ENCODE data around the gene ADGRL2. TPM values are rescaled to one million over a fixed set of nuclear protein-coding genes. Genes with fewer than 3 reads are reported as not detected.

The ADGRL2 gene
- total and polyA plus RNA-seq, 2 donors = 12.1 to 18.9 TPM

- no peak overlapping the region for H3K27ac ChIP-seq (ENCODE audit: low read depth in 1 of 2, low read length in 1 of 2)
- WGBS = 98% methylated on average over 4 of the region's 4 CpGs
- no peaks in the 10 kb centered on the region for H3K36me3 ChIP-seq (ENCODE audit: control insufficient read depth in 2 of 2, insufficient read depth in 2 of 2, low read length in 1 of 2)
Measured at GRCh38 chr1:81929106-81929505, 128.4 kb downstream of the ADGRL2 start.

GRCh38 chr1:81936853-81937252 lies 136.1 kb downstream of the ADGRL2 start:
- Histone ChIP-seq H3K4me3 (ENCODE audit: low read length in 2 of 2) (no peak overlapping the region), H3K27me3 (ENCODE audit: control insufficient read depth in 2 of 2, insufficient read depth in 1 of 2, low read length in 1 of 2) (no peaks in the 10 kb centered on the region), H3K4me1 (ENCODE audit: control insufficient read depth in 2 of 2, insufficient read depth in 2 of 2, low read length in 2 of 2) (no peaks in the 10 kb centered on the region), H3K36me3 (ENCODE audit: control insufficient read depth in 2 of 2, insufficient read depth in 2 of 2, low read length in 1 of 2) (no peaks in the 10 kb centered on the region), H3K27ac (ENCODE audit: low read depth in 1 of 2, low read length in 1 of 2) (no peak overlapping the region), H3K9me3 (ENCODE audit: control insufficient read depth in 2 of 2, insufficient read depth in 1 of 2, low read length in 1 of 2) (no peaks in the 10 kb centered on the region)
- DNase-seq (ENCODE audit: low read depth in 6 of 9, low spot score in 9 of 9) = no peak
- WGBS = 93% methylated on average over 2 of the region's 2 CpGs

More at GRCh38 chr1:81929106-81929505, 128.4 kb downstream of the ADGRL2 start:
- Histone ChIP-seq H3K4me1 (ENCODE audit: control insufficient read depth in 2 of 2, insufficient read depth in 2 of 2, low read length in 2 of 2) (no peaks in the 10 kb centered on the region), H3K27me3 (ENCODE audit: control insufficient read depth in 2 of 2, insufficient read depth in 1 of 2, low read length in 1 of 2) (no peaks in the 10 kb centered on the region), H3K4me3 (ENCODE audit: low read length in 2 of 2) (no peak overlapping the region), H3K9me3 (ENCODE audit: control insufficient read depth in 2 of 2, insufficient read depth in 1 of 2, low read length in 1 of 2) (no peaks in the 10 kb centered on the region)
- no peak for DNase-seq (ENCODE audit: low read depth in 6 of 9, low spot score in 9 of 9)

GRCh38 chr1:81937791-81938450 lies 137.2 kb downstream of the ADGRL2 start:
- no peaks in the 10 kb centered on the region for H3K4me1 ChIP-seq (ENCODE audit: control insufficient read depth in 2 of 2, insufficient read depth in 2 of 2, low read length in 2 of 2)
- no peaks in the 10 kb centered on the region for H3K9me3 ChIP-seq (ENCODE audit: control insufficient read depth in 2 of 2, insufficient read depth in 1 of 2, low read length in 1 of 2)
- 97% methylated on average over 2 of the region's 2 CpGs for WGBS
- no peak overlapping the region for H3K4me3 ChIP-seq (ENCODE audit: low read length in 2 of 2)
- no peak overlapping the region for H3K27ac ChIP-seq (ENCODE audit: low read depth in 1 of 2, low read length in 1 of 2)
- DNase-seq (ENCODE audit: low read depth in 6 of 9, low spot score in 9 of 9) = no peak
- no peaks in the 10 kb centered on the region for H3K27me3 ChIP-seq (ENCODE audit: control insufficient read depth in 2 of 2, insufficient read depth in 1 of 2, low read length in 1 of 2)
- no peaks in the 10 kb centered on the region for H3K36me3 ChIP-seq (ENCODE audit: control insufficient read depth in 2 of 2, insufficient read depth in 2 of 2, low read length in 1 of 2)

GRCh38 chr1:81948495-81948894 lies 147.8 kb downstream of the ADGRL2 start:
- H3K4me1 ChIP-seq (ENCODE audit: control insufficient read depth in 2 of 2, insufficient read depth in 2 of 2, low read length in 2 of 2) = peaks cover 0 to 9% of the 10 kb centered on the region in 2 donors
- no peaks in the 10 kb centered on the region for H3K36me3 ChIP-seq (ENCODE audit: control insufficient read depth in 2 of 2, insufficient read depth in 2 of 2, low read length in 1 of 2)
- WGBS = 94% methylated on average over 2 of the region's 2 CpGs
- no peak overlapping the region for H3K4me3 ChIP-seq (ENCODE audit: low read length in 2 of 2)
- no peak for DNase-seq (ENCODE audit: low read depth in 6 of 9, low spot score in 9 of 9)
- H3K9me3 ChIP-seq (ENCODE audit: control insufficient read depth in 2 of 2, insufficient read depth in 1 of 2, low read length in 1 of 2) = no peaks in the 10 kb centered on the region
- no peaks in the 10 kb centered on the region for H3K27me3 ChIP-seq (ENCODE audit: control insufficient read depth in 2 of 2, insufficient read depth in 1 of 2, low read length in 1 of 2)
- H3K27ac ChIP-seq (ENCODE audit: low read depth in 1 of 2, low read length in 1 of 2) = no peak overlapping the region

- no peak overlapping the region for H3K27ac ChIP-seq (ENCODE audit: low read depth in 1 of 2, low read length in 1 of 2)
- H3K9me3 ChIP-seq (ENCODE audit: control insufficient read depth in 2 of 2, insufficient read depth in 1 of 2, low read length in 1 of 2) = no peaks in the 10 kb centered on the region
- WGBS = 65% methylated on average over 4 of the region's 4 CpGs
- H3K4me1 ChIP-seq (ENCODE audit: control insufficient read depth in 2 of 2, insufficient read depth in 2 of 2, low read length in 2 of 2) = peaks cover 0 to 9% of the 10 kb centered on the region in 2 donors
- H3K36me3 ChIP-seq (ENCODE audit: control insufficient read depth in 2 of 2, insufficient read depth in 2 of 2, low read length in 1 of 2) = no peaks in the 10 kb centered on the region
- peak in 1 of 9 donors; percentile 23 for DNase-seq (ENCODE audit: low read depth in 6 of 9, low spot score in 9 of 9)
- no peak overlapping the region for H3K4me3 ChIP-seq (ENCODE audit: low read length in 2 of 2)
- H3K27me3 ChIP-seq (ENCODE audit: control insufficient read depth in 2 of 2, insufficient read depth in 1 of 2, low read length in 1 of 2) = no peaks in the 10 kb centered on the region
Measured at GRCh38 chr1:81949421-81949820, 148.7 kb downstream of the ADGRL2 start.

GRCh38 chr1:81950037-81950436 lies 149.3 kb downstream of the ADGRL2 start:
- Histone ChIP-seq H3K4me1 (ENCODE audit: control insufficient read depth in 2 of 2, insufficient read depth in 2 of 2, low read length in 2 of 2) (peaks cover 0 to 9% of the 10 kb centered on the region in 2 donors), H3K36me3 (ENCODE audit: control insufficient read depth in 2 of 2, insufficient read depth in 2 of 2, low read length in 1 of 2) (no peaks in the 10 kb centered on the region), H3K4me3 (ENCODE audit: low read length in 2 of 2) (no peak overlapping the region), H3K9me3 (ENCODE audit: control insufficient read depth in 2 of 2, insufficient read depth in 1 of 2, low read length in 1 of 2) (no peaks in the 10 kb centered on the region), H3K27me3 (ENCODE audit: control insufficient read depth in 2 of 2, insufficient read depth in 1 of 2, low read length in 1 of 2) (no peaks in the 10 kb centered on the region), H3K27ac (ENCODE audit: low read depth in 1 of 2, low read length in 1 of 2) (peak overlapping the region in 1 of 2 donors; percentile 42)
- DNase-seq (ENCODE audit: low read depth in 6 of 9, low spot score in 9 of 9) = peak; percentile 17 to 69 (median 26)

GRCh38 chr1:81950591-81951244 lies 150.0 kb downstream of the ADGRL2 start:
- 94% methylated on average over 3 of the region's 3 CpGs for WGBS
- Histone ChIP-seq H3K4me1 (ENCODE audit: control insufficient read depth in 2 of 2, insufficient read depth in 2 of 2, low read length in 2 of 2) (peaks cover 0 to 9% of the 10 kb centered on the region in 2 donors), H3K27ac (ENCODE audit: low read depth in 1 of 2, low read length in 1 of 2) (peak overlapping the region in 1 of 2 donors; percentile 42), H3K4me3 (ENCODE audit: low read length in 2 of 2) (no peak overlapping the region), H3K27me3 (ENCODE audit: control insufficient read depth in 2 of 2, insufficient read depth in 1 of 2, low read length in 1 of 2) (no peaks in the 10 kb centered on the region), H3K9me3 (ENCODE audit: control insufficient read depth in 2 of 2, insufficient read depth in 1 of 2, low read length in 1 of 2) (no peaks in the 10 kb centered on the region), H3K36me3 (ENCODE audit: control insufficient read depth in 2 of 2, insufficient read depth in 2 of 2, low read length in 1 of 2) (no peaks in the 10 kb centered on the region)
- no peak for DNase-seq (ENCODE audit: low read depth in 6 of 9, low spot score in 9 of 9)

- no peaks in the 10 kb centered on the region for H3K9me3 ChIP-seq (ENCODE audit: control insufficient read depth in 2 of 2, insufficient read depth in 1 of 2, low read length in 1 of 2)
- no peak overlapping the region for H3K4me3 ChIP-seq (ENCODE audit: low read length in 2 of 2)
- 89% methylated on average over 8 of the region's 8 CpGs for WGBS
- H3K36me3 ChIP-seq (ENCODE audit: control insufficient read depth in 2 of 2, insufficient read depth in 2 of 2, low read length in 1 of 2) = no peaks in the 10 kb centered on the region
- no peaks in the 10 kb centered on the region for H3K27me3 ChIP-seq (ENCODE audit: control insufficient read depth in 2 of 2, insufficient read depth in 1 of 2, low read length in 1 of 2)
- H3K4me1 ChIP-seq (ENCODE audit: control insufficient read depth in 2 of 2, insufficient read depth in 2 of 2, low read length in 2 of 2) = peaks cover 0 to 6% of the 10 kb centered on the region in 2 donors
- DNase-seq (ENCODE audit: low read depth in 6 of 9, low spot score in 9 of 9) = no peak
- no peak overlapping the region for H3K27ac ChIP-seq (ENCODE audit: low read depth in 1 of 2, low read length in 1 of 2)
Measured at GRCh38 chr1:81954534-81955020, 153.8 kb downstream of the ADGRL2 start.

- Histone ChIP-seq H3K27me3 (ENCODE audit: control insufficient read depth in 2 of 2, insufficient read depth in 1 of 2, low read length in 1 of 2) (no peaks in the 10 kb centered on the region), H3K4me1 (ENCODE audit: control insufficient read depth in 2 of 2, insufficient read depth in 2 of 2, low read length in 2 of 2) (no peaks in the 10 kb centered on the region), H3K9me3 (ENCODE audit: control insufficient read depth in 2 of 2, insufficient read depth in 1 of 2, low read length in 1 of 2) (no peaks in the 10 kb centered on the region), H3K36me3 (ENCODE audit: control insufficient read depth in 2 of 2, insufficient read depth in 2 of 2, low read length in 1 of 2) (no peaks in the 10 kb centered on the region), H3K4me3 (ENCODE audit: low read length in 2 of 2) (no peak overlapping the region), H3K27ac (ENCODE audit: low read depth in 1 of 2, low read length in 1 of 2) (no peak overlapping the region)
- DNase-seq (ENCODE audit: low read depth in 6 of 9, low spot score in 9 of 9) = no peak
- WGBS = 96% methylated on average over 3 of the region's 3 CpGs
Measured at GRCh38 chr1:81967951-81968350, 167.2 kb downstream of the ADGRL2 start.
